ENCODE measurements around the gene RAB1B.

GRCh38 chr11:66230978-66231377 lies 37.5 kb upstream of the RAB1B start:
- TF ChIP-seq CTCF (IDR thresholded peaks at IDR 0.05; ENCODE audit: insufficient read depth, low read depth, low read length) (no peak), EZH2 (IDR thresholded peaks at IDR 0.05; ENCODE audit: insufficient read depth, low read length) (no peak)

Data from astrocyte (in vitro differentiated cells and primary cell).